Mucosa of rectum (tissue), 2 donors: ENCODE data around the gene METTL22.

Experiments used
- H3K27ac ChIP-seq, 2 donors: one replicate each; pipeline ENCODE4 v1.7.0; 2013; ENCODE audit warnings: inconsistent platforms in 2 of 2, low read depth in 2 of 2, low read length in 2 of 2
- H3K27me3 ChIP-seq, 2 donors: one replicate each; pipeline ENCODE4 v1.7.0; 2013; ENCODE audit warnings: low read length in 2 of 2; ENCODE audit not compliant: control insufficient read depth in 2 of 2, insufficient read depth in 2 of 2
- H3K36me3 ChIP-seq, 2 donors: one replicate each; pipeline ENCODE4 v1.7.0; 2013; ENCODE audit warnings: low read length in 2 of 2; ENCODE audit not compliant: control insufficient read depth in 2 of 2, insufficient read depth in 2 of 2
- H3K4me1 ChIP-seq, 2 donors: one replicate each; pipeline ENCODE4 v1.7.0; 2013; ENCODE audit warnings: low read length in 2 of 2, mild to moderate bottlenecking in 1 of 2; ENCODE audit not compliant: control insufficient read depth in 2 of 2, insufficient read depth in 2 of 2
- H3K4me3 ChIP-seq, 2 donors: one replicate each; pipeline ENCODE4 v1.7.0; 2013; ENCODE audit warnings: low read length in 2 of 2
- H3K9ac ChIP-seq, 2 donors: one replicate each; pipeline ENCODE4 v1.7.0; 2013; ENCODE audit warnings: low read length in 2 of 2, low read depth in 1 of 2, mild to moderate bottlenecking in 1 of 2
- H3K9me3 ChIP-seq, 2 donors: one replicate each; pipeline ENCODE4 v1.7.0; 2013; ENCODE audit warnings: low read length in 2 of 2; ENCODE audit not compliant: control insufficient read depth in 2 of 2
- donor health status: healthy.
- donor health status: Normal muscosa, but diverticular disease.

METTL22 gene

GRCh38 chr16:8594149-8594666 is 27.3 kb upstream of the METTL22 start:
- H3K4me3 ChIP-seq = no peak overlapping the region
- peaks cover 0 to 3% of the 10 kb centered on the region in 2 donors for H3K9me3 ChIP-seq
- H3K36me3 ChIP-seq = no peaks in the 10 kb centered on the region
- no peak overlapping the region for H3K27ac ChIP-seq
- no peak overlapping the region for H3K9ac ChIP-seq
- peaks cover 17 to 20% of the 10 kb centered on the region in 2 donors for H3K27me3 ChIP-seq
- H3K4me1 ChIP-seq = no peaks in the 10 kb centered on the region

- peaks cover 5 to 6% of the 10 kb centered on the region in 2 donors for H3K27me3 ChIP-seq
- H3K9ac ChIP-seq = no peak overlapping the region
- no peaks in the 10 kb centered on the region for H3K36me3 ChIP-seq
- H3K9me3 ChIP-seq = peaks cover 0 to 1% of the 10 kb centered on the region in 2 donors
- H3K4me3 ChIP-seq = no peak overlapping the region
- H3K27ac ChIP-seq = no peak overlapping the region
- no peaks in the 10 kb centered on the region for H3K4me1 ChIP-seq
Observed at GRCh38 chr16:8595783-8596182, 25.7 kb upstream of the METTL22 start.

- H3K27me3 ChIP-seq = peaks cover 0 to under 1% of the 10 kb centered on the region in 2 donors
- no peaks in the 10 kb centered on the region for H3K36me3 ChIP-seq
- H3K4me1 ChIP-seq = no peaks in the 10 kb centered on the region
- no peak overlapping the region for H3K4me3 ChIP-seq
- no peaks in the 10 kb centered on the region for H3K9me3 ChIP-seq
- H3K9ac ChIP-seq = no peak overlapping the region
- H3K27ac ChIP-seq = no peak overlapping the region
Observed at GRCh38 chr16:8596581-8596980, 24.9 kb upstream of the METTL22 start.

GRCh38 chr16:8600144-8600775 is 21.2 kb upstream of the METTL22 start:
- Histone ChIP-seq H3K9me3 (no peaks in the 10 kb centered on the region), H3K27me3 (peaks cover 0 to 2% of the 10 kb centered on the region in 2 donors), H3K4me1 (no peaks in the 10 kb centered on the region), H3K27ac (no peak overlapping the region), H3K36me3 (no peaks in the 10 kb centered on the region), H3K4me3 (no peak overlapping the region), H3K9ac (no peak overlapping the region)

DNA sequence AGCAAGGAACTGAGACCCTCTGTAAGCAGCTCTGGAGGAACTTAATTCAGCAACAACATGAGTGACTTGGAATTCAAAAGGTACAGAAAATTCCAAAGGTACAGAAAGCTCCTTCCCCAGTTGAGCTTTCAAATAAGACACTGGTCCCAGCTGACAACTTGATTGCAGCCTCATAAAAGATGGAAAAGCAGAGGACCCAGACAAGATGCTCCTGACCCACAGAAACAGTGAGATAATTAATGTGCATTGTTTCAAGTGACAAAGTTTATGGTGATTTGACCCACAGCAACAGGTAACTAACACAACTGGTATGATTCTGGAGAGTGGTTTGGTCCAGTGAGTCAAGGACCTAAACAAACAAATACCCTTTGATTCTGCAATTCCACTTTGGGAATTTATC is 15.9 kb upstream of the METTL22 start:
- Histone ChIP-seq H3K4me3 (no peak overlapping the region), H3K4me1 (no peaks in the 10 kb centered on the region), H3K9ac (no peak overlapping the region), H3K9me3 (no peaks in the 10 kb centered on the region), H3K27me3 (peaks cover 0 to 2% of the 10 kb centered on the region in 2 donors), H3K36me3 (no peaks in the 10 kb centered on the region), H3K27ac (no peak overlapping the region)

GRCh38 chr16:8607214-8607613 is 14.3 kb upstream of the METTL22 start:
- H3K9me3 ChIP-seq = no peaks in the 10 kb centered on the region
- H3K27me3 ChIP-seq = peaks cover 0 to 2% of the 10 kb centered on the region in 2 donors
- H3K9ac ChIP-seq = no peak overlapping the region
- no peaks in the 10 kb centered on the region for H3K4me1 ChIP-seq
- H3K4me3 ChIP-seq = no peak overlapping the region
- no peak overlapping the region for H3K27ac ChIP-seq
- no peaks in the 10 kb centered on the region for H3K36me3 ChIP-seq

DNA sequence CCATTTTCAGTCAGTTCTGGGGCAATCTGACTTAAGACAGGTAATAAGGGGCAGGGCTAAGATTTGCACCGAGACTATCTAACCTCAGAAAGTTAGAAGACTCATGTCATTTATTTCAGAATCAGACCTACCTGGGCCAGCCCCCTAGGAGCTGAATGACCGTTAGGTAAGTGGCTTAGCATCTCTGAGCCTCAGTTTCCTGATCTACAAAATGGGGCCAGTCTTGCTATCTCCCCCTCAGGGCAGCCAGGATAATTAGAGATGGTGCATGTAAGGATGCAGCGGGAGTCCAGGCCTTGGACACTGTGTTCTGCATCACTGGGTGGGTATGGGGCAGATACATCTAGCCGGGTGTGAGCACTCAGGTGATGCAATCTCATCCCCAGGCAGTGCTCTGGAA is 10.4 kb upstream of the METTL22 start:
- H3K27me3 ChIP-seq = no peaks in the 10 kb centered on the region
- no peaks in the 10 kb centered on the region for H3K36me3 ChIP-seq
- no peak overlapping the region for H3K27ac ChIP-seq
- H3K4me1 ChIP-seq = no peaks in the 10 kb centered on the region
- H3K9ac ChIP-seq = no peak overlapping the region
- no peaks in the 10 kb centered on the region for H3K9me3 ChIP-seq
- no peak overlapping the region for H3K4me3 ChIP-seq

- H3K9me3 ChIP-seq = no peaks in the 10 kb centered on the region
- no peaks in the 10 kb centered on the region for H3K27me3 ChIP-seq
- H3K9ac ChIP-seq = no peak overlapping the region
- no peaks in the 10 kb centered on the region for H3K36me3 ChIP-seq
- H3K4me3 ChIP-seq = no peak overlapping the region
- H3K4me1 ChIP-seq = no peaks in the 10 kb centered on the region
- H3K27ac ChIP-seq = no peak overlapping the region
Observed at GRCh38 chr16:8611886-8612600, 9.5 kb upstream of the METTL22 start.

DNA sequence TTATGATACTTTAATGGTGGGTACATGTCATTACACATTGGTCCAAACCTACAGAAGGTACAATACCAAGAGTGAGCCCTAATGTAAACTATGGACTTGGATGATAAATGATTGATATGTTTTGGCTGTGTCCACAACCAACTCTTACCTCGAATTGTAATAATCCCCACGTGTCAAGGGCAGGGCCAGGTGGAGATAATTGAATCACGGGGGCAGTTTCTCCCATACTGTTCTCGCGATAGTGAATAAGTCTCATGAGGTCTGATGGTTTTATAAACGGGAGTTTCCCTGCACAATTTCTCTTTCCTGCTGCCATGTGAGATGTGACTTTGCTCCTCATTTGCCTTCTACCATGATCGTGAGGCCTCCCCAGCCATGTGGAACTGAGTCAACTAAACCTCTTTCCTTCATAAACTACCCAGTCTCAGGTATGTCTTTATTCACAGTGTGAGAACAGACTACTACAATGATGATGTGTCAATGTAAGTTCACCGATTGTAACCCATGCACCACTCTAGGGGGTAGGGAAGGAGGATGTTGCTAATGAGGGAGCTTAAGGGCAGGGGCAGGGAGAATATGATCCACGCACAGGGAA is 7.0 kb upstream of the METTL22 start:
- Histone ChIP-seq H3K36me3 (no peaks in the 10 kb centered on the region), H3K4me1 (no peaks in the 10 kb centered on the region), H3K4me3 (no peak overlapping the region), H3K27ac (no peak overlapping the region), H3K9ac (no peak overlapping the region), H3K9me3 (no peaks in the 10 kb centered on the region), H3K27me3 (no peaks in the 10 kb centered on the region)

- Histone ChIP-seq H3K4me1 (peaks cover 6 to 11% of the 10 kb centered on the region in 2 donors), H3K9me3 (no peaks in the 10 kb centered on the region), H3K27me3 (no peaks in the 10 kb centered on the region), H3K9ac (no peak overlapping the region), H3K4me3 (no peak overlapping the region), H3K36me3 (peaks cover 0 to 3% of the 10 kb centered on the region in 2 donors), H3K27ac (no peak overlapping the region)
Observed at GRCh38 chr16:8619671-8620370, 1.7 kb upstream of the METTL22 start.
